Jurkat, Clone E6-1 (cell line): Measurements from ENCODE around the gene SIAH2.
A peak's percentile ranks its signal among the peaks of the same experiment; 100 is the strongest.

ENCODE experiments used
- DNase-seq: peaks from one replicate; pipeline ENCODE4 v3.0.0-alpha.2; 2011; ENCODE audit warnings: low read depth, low spot score
- H3K4me3 ChIP-seq: 2 replicates; pipeline ENCODE4 v1.5.1; 2011; ENCODE audit warnings: mild to moderate bottlenecking, low read length, control low read depth, moderate library complexity

The SIAH2 gene

DNA sequence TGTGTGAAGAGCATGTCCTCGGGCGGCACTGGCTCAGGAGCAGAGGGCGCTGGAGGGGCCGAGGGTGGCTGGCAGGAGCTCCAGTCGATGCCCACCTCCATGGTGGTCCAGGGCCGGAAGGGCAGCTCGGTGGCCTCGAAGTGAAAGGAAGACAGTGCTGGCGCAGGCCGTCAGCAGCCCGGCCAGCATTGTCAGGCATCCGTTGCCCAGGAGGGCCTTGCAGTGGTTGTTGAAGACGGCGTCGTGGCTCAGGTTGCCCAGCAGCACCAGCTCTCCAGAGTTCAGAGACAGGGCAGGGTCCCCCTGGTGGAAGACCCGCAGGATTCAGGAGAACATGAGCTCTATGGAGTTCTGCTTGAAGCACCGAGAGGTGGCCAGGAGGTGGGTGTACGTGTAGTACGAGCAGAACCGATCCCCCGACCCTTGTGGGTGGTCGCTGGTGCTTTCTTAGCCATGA is 16.5 kb upstream of the SIAH2 start:
- H3K4me3 ChIP-seq = no peak overlapping the region
- no peak for DNase-seq

DNA sequence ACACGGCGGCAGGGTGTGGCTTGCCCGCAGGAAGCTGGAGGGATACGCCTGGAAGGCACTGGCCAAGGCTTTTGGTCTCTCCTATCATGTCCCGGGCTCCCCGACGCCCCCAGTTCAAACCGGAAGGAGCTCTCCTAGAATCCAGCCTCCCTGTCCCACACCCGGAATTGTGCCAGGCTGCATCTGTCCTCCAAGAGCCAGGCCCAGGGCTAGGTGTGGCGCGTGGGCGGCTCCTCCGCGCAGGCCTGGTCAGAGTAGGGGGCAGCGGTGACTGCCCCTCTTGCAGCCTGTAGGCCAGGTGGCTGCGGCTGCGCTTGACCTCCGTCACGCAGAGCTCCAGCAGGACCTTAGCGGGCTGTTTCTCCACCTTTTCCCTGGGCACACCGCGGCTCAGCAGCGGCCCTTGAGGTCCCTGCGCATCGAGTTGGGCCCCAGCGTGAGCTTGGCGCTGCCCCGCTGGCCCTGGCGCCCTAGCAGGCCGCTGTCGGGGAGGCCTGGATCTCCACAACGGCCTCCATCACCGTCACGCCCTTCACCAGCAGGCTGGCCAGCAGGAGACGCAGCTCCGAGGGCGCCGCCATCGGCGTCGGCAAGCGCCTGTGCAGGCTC is 15.9 kb upstream of the SIAH2 start:
- H3K4me3 ChIP-seq = no peak overlapping the region
- no peak for DNase-seq

DNA sequence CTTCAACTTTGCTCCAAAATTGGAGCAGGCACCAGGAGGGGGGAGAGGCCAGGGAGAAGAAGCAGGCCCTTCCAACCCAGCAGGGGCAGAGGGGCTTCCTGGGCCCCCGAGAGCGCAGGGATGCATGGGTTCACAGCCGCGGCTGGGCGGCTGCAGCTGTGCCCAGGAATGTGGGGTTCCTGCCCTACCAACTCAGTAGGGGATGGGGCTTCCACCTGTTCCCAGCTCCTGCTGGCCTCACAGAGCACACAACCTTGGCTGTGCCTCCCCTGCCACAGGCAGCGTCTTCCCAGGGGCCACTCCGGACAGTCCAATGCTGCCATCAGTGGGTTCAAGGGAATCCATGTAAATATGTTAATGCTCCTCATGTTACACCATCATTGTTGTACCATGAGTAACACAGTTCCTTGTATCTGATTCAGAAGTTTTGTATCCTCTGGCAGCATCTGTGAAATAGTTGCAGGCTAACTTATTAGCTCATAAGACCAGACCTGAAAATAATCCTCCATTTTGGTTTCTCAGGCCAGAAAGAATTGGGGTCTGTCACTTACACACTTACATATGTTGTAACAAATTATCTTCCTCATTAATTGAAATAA is 12.1 kb upstream of the SIAH2 start:
- H3K4me3 ChIP-seq = no peak overlapping the region
- no peak for DNase-seq

DNA sequence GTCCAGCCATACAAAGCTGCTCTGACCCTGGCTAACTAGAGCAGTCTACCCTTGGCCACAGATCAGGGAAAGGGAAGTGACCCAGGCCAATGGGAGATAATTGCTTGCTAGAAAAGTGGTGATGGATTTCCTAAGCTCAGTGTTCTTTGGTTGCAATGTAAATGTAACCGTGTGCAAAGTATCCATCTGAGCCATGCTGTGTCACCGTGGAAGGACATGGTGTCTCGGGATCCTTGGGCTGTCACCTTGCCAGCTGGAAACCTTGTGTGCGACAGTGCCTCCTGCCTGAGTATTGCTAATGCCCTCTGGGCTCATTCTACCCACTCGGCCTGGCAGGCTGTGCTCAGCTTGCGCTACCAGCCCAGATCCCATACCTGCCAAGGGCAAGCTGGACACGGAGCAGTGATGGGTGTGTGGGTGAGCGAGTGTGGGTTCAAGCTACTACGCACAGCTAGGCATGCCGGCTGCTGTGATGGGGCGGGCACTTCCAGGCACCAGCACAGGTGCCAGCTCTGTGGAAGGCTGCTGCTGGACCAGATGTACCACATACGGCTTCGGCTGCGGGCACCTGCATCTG is 10.7 kb upstream of the SIAH2 start:
- DNase-seq = no peak
- no peak overlapping the region for H3K4me3 ChIP-seq

DNA sequence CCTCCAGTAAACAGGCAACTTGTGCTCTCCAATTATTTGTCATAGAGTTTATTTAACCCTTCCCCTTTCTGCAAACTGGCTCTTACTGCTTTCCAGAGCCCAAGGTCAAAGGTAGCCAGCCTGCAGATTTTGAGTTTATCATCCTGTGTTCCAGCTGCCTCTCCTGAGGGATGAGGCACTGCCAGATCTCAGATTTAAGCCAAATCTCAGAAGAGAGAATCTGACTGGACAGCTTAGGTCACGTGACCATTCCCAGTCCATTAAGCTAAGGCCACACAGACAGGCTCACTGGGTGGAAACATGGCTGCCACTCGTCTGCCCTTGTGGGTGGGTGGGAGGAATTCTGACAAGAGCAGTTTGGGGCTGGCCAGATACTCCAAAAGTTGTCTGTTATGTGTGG is 8.6 kb upstream of the SIAH2 start:
- DNase-seq = no peak
- no peak overlapping the region for H3K4me3 ChIP-seq

DNA sequence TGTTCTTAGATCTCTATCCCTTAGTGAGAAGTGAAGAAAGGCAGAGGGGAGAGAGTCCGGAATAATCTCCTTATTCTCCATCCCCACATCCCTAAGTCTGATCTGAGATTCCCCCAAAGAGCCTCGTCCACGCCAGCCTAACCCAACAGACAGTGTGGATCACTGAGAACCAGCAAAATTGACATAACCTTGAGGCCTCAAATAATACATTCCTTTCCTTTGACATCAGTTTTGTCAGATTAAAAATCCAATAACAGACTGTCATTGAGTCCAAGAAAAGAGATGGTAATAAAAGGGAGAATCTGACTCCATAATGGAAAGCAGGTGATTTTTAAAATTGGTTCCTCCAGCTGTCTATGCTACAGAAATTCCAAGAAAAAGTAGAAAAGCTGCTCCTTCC is 7.7 kb upstream of the SIAH2 start:
- no peak for DNase-seq
- no peak overlapping the region for H3K4me3 ChIP-seq

DNA sequence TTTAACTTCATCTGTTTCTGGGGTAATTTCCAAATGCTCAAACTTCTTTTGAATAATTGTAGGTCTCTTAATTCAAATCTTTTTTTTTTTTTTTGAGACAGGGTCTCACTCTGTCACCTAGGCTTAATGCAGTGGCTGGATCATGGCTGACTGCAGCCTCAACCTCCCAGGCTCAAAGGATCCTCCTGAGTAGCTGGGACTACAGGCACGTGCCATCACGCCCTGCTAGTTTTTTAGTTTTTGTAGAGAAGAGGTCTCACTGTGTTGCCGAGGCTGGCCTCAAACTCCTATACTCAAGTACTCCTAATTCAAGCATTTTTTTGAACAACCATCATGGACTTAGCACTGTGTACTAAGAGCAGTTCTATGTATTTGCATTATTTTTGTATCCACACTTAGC is 3.8 kb upstream of the SIAH2 start:
- no peak for DNase-seq
- H3K4me3 ChIP-seq = no peak overlapping the region

DNA sequence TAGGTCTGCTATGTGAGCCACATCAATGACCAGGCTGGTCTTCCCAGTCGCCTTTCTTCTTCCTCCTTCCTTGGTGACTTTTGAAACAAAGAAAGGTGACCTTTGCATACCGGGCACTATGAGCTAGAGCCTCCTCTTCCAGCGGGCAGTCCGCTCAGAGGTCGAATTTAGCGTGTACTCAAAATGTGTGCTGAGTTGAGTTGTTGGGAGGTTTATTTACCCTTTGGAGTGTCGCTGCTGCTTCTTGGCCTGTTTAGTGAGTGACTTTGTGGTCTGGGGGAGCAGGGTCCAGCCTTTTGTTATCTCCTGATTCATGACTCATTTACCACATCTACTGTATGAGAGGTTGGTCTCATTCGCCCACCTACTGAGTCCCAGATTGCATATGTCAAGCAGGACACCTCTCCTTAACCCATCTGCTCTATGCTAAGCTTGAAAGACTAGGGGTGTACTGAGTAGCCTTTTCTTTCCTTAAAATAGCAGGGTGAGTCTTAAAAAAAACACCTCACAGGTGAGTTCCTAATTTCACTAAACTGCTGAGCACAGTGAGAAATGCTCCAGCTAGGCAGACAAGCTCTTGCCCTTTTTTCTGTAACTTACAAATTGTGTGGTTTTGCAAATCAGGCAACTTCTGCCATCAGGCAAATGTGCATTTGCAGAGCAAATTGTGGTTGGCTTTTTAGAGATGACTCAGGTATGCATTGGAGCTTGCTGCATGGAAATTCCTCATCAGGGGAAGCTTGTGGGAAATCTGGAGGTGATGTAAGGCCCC is 3.2 kb upstream of the SIAH2 start:
- DNase-seq = no peak
- no peak overlapping the region for H3K4me3 ChIP-seq

DNA sequence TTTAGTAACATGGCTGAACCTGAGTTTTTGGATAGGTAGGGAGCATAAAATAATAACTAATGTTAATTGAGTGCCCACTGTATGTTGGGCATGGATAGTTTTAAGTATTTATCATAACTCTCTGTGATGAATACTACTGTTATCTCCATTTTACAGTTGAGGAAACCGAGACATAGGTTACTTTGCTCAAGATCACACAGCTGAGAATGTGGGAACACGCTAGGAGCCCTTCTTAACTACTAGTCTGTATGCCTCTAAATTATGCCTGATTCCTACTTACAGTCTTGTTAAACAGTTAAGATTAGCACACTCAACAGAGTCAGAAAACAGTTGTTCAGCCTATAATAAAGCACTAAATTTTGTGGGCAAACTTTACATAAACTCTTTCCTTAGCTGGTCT is 2.0 kb upstream of the SIAH2 start:
- DNase-seq = no peak
- no peak overlapping the region for H3K4me3 ChIP-seq

DNA sequence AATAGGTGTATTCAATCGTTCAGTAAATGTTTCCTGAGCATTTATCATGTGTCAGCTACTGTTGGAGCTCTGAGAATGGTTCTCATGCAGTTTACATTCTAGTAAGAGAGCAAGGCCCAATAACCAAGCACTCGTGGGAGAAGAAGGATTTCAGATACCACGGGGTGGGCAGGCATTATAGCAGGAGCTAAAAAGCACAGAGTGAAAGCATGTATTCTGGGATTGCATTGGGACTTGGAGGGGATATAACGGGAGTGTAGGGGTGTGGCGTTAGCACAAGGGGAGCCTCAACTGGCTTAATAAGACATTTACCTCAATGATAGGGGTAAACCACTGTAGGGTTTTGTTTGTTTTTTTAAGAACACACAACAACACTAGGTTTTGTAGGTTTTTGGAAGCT is 1.6 kb upstream of the SIAH2 start:
- DNase-seq = no peak
- no peak overlapping the region; the same call in 1 of the 2 replicates for H3K4me3 ChIP-seq

DNA sequence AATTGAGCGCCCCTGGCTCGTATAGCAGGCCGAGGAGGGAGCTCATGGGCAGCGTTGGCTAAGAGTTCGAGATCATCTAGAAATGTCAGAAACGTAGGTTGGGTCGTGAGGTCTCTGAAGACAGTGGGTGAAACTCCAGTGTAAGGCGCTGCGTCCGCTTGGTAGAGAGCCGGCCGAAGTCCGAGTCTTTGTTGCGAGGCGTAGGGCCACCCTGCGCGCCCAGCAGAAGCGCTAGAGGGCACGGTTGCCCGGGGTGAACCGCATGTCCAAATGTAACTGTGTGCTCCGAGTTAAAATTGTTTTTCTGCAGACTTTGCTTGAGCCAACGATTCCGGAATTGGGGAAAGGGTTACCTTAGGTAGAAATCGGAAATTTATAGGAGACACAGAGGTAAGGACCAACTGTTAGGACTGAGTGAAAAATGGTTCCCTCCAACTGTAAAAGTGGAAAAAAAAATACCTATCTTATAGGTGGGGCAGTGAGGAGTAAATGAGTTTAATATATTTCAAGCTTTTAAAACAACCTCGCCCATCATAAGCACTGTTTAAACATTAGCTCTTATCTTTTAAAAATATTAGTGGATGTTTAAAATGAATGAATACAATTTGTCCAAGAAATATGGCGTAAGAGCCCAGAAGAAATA is 993 bp upstream of the SIAH2 start:
- DNase-seq = no peak
- H3K4me3 ChIP-seq = peak overlapping the region; percentile 74

DNA sequence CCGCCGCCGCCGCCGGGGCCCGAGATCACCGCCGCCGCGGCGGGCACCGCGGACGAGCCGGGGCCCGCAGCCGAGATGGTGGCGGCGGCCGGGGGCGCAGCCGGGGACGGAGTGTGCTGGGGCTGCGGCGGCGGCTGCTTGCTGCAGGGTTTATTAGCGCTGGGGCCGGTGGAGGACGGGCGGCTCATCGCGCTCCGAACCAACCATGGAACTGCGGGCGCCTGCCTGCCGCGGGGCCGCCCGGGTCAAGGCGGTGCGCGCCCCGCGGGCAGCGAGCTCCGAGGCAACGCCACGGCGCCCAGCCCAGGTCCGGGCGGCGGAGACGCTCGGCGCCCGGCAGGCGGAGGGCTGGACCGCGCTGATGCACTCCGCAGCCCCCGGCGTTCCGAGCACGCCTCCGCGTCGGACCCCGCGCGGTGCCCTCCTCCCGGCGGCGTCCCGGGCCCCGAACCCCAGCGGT is 277 bp downstream of the SIAH2 start:
- DNase-seq = no peak
- peak overlapping the region; percentile 74 for H3K4me3 ChIP-seq

DNA sequence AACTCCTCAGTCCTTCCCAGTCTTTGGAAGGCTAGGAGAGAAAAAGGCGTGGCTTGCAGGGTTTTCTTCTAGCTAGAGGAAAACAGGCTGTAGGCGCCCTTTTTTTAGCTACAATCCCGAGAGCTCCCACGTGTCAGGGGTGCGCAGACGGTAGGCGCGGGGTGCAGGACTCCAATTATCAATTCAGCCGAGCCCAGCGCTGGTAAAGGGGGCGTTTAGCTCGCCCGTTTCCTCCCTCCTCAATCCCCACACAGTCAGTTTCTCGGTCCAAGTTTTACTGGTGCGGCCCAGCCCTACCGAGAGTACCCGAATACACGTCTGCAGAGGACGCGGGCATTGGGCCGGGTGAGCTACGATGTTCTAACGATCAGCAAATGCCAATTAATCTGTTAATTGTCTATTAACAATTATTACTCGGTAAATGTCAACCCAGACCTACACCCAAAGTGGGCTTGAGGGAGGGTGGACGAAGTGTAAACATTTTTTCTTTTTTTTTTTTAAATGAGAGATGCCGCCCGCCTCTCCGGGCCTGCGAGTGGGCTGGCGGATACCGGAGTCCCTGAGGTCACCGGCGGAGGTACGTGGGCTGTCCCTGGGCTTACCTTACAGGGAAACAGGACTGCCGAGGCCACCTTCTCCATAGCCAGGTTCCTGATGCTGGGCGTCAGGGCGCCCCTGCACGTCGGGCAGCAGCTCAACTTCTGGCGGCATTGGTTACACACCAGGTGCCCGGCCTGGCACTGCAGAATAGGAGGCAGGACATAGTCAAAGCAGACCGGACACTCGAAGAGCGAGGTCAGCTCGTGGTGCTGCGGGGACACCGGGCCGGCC is 923 bp downstream of the SIAH2 start:
- no peak for DNase-seq
- H3K4me3 ChIP-seq = peak overlapping the region; percentile 74

DNA sequence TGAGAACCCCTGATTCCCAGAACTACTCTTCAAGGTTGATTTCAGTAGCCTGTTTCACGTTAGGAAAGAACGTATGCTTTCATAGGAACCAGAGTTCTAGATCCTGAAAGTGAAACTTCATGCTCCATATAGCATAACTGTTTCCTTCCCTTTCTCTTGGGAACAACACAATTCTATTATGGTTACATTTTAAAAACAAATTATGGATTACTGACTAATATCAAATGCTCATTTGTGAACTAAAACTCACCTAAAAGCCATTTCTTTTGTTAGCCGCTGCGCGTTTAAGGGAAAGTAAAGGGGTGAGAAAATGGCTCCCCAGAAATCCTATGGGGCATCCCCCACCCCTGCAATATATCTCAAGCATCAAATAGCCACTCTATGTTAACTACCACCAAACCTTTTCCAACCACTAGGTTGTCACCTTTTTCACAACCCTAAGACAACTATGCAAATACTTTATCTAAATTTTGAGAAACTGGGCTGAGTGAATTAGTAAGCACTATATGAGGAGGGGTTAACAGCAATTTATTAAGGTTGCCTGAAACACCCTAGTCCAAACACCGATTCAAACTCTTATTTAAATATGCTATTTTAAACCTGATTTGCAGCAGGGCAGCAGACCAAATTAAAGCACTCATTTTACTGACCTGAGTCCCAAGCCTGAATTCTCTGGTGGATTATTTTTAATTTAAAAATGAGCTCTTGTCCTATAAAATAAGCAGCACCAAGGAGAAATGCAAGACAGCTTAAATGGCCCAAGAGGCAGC is 2.4 kb downstream of the SIAH2 start:
- DNase-seq = no peak
- H3K4me3 ChIP-seq = peak overlapping the region; percentile 74

DNA sequence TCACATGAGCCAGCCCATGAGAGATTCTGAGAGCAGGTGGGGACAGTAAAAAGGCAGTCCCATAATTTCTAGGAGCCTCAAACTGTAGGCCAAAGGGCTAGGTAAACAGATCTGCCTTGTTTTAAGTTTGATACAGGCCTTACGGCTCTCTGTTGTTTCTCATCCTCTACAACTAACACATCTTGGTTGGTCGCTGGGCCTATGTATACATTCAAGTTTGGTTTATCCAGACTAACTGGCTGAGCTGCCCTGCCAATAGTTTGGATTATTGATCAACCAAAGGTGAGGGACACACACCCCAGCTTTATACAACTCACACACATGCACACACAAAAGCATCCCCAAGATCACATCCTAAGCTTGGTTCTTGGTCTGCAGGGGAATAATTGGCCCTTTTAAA is 3.0 kb downstream of the SIAH2 start:
- no peak for DNase-seq
- H3K4me3 ChIP-seq = peak overlapping the region; percentile 74

DNA sequence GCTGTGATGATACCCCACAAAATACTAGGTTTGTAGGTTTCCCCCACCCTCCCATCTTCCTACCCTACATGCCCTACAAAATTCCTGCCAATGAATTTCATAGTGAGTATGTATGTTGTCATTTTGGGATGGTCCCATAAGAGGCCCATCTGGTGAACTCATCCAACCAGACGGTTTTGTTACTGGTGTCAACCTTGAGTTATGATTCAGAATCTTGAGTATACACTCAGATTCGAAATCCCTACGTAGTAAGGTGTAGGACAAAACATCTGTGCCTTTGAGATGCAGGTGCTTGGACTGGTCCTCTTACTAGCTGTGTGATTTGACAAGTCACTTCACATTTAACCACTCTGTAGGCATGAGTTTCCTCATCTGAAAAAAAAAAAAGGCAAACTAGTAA is 3.6 kb downstream of the SIAH2 start:
- DNase-seq = no peak
- no peak overlapping the region for H3K4me3 ChIP-seq

DNA sequence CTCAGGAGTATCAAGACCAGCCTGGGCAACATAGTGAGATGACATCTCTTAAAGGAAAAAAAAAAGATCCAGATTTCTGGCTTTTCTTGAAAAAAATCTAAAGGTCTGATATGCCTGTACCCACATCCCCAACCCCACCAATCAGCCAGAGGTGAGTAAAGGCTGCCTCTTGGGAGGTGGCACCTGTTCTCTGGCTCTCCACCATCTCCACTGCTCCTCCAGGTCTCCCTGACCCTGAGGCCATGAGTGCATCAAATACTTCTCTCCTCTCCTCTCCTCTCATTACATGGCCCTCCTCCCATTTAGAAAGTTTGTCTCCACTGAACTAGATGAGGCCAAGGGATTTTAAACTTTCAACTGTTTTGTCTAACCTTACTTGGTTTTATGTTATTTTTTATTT is 5.2 kb downstream of the SIAH2 start:
- no peak overlapping the region for H3K4me3 ChIP-seq
- no peak for DNase-seq

DNA sequence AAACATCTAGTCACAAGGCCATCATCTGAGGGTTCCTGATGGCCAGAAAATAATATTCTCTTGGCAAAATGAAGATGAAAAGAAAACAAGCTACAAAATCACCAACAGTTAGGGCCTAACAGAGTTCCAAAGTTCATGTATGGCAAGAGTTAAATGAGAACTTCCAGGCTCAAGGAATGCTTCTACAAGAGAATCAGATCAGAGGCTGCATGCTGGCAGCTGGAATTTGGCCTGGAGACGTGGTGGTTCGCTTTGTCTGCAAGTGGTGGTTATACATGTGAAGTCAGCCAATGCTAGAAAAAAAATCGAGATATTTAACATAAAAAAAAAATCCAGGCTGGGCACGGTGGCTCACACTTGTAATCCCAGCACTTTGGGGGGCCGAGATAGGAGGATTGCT is 5.6 kb downstream of the SIAH2 start:
- H3K4me3 ChIP-seq = no peak overlapping the region
- DNase-seq = no peak
